ENCODE data around the gene UBE2Q2. TPM values are rescaled to one million over a fixed set of nuclear protein-coding genes. Genes with fewer than 3 reads are reported as not detected.

UBE2Q2 gene
- total RNA-seq, 4 donors from 2014 or later = 15.1 to 21.2 (median 19.3) TPM

- H3K9me3 ChIP-seq = no peaks in the 10 kb centered on the region
- H3K4me3 ChIP-seq = no peak overlapping the region
- H3K36me3 ChIP-seq = no peaks in the 10 kb centered on the region
- 78% methylated on average over 3 of the region's 3 CpGs for WGBS
- no peaks in the 10 kb centered on the region for H3K27me3 ChIP-seq
- no peak for TF ChIP-seq POLR2A (IDR thresholded peaks at IDR 0.05)
- TF ChIP-seq EP300 (IDR thresholded peaks at IDR 0.05) = no peak
- TF ChIP-seq CTCF (IDR thresholded peaks at IDR 0.05) = no peak
- no peak for TF ChIP-seq POLR2AphosphoS5 (IDR thresholded peaks at IDR 0.05)
- no peaks in the 10 kb centered on the region for H3K4me1 ChIP-seq
- no peak overlapping the region for H3K27ac ChIP-seq
- DNase-seq (ENCODE audit: low spot score in 2 of 2) = no peak
Observed at GRCh38 chr15:75815811-75816719, 27.2 kb upstream of the UBE2Q2 start.

- Histone ChIP-seq H3K9me3 (no peaks in the 10 kb centered on the region), H3K27ac (no peak overlapping the region), H3K27me3 (no peaks in the 10 kb centered on the region), H3K4me1 (no peaks in the 10 kb centered on the region), H3K4me3 (peak overlapping the region; percentile 22), H3K36me3 (no peaks in the 10 kb centered on the region)
- no peak for TF ChIP-seq CTCF (IDR thresholded peaks at IDR 0.05)
- TF ChIP-seq POLR2A (IDR thresholded peaks at IDR 0.05) = no peak
- no peak for TF ChIP-seq POLR2AphosphoS5 (IDR thresholded peaks at IDR 0.05)
- TF ChIP-seq EP300 (IDR thresholded peaks at IDR 0.05) = no peak
- 61% methylated on average over 6 of the region's 6 CpGs for WGBS
- DNase-seq (ENCODE audit: low spot score in 2 of 2) = no peak
Observed at GRCh38 chr15:75817138-75817935, 25.9 kb upstream of the UBE2Q2 start.

GRCh38 chr15:75820206-75820605, 23.0 kb upstream of the UBE2Q2 start:
- no peak for TF ChIP-seq POLR2A (IDR thresholded peaks at IDR 0.05)
- no peak for TF ChIP-seq POLR2AphosphoS5 (IDR thresholded peaks at IDR 0.05)
- no peak for TF ChIP-seq EP300 (IDR thresholded peaks at IDR 0.05)
- no peak for TF ChIP-seq CTCF (IDR thresholded peaks at IDR 0.05)

GRCh38 chr15:75821786-75822345, 21.4 kb upstream of the UBE2Q2 start:
- Histone ChIP-seq H3K27ac (no peak overlapping the region), H3K4me3 (no peak overlapping the region), H3K4me1 (no peaks in the 10 kb centered on the region), H3K36me3 (no peaks in the 10 kb centered on the region), H3K27me3 (peaks cover 4% of the 10 kb centered on the region), H3K9me3 (no peaks in the 10 kb centered on the region)
- TF ChIP-seq EP300 (IDR thresholded peaks at IDR 0.05) (no peak), CTCF (IDR thresholded peaks at IDR 0.05) (no peak), POLR2A (IDR thresholded peaks at IDR 0.05) (no peak), POLR2AphosphoS5 (IDR thresholded peaks at IDR 0.05) (no peak)
- DNase-seq (ENCODE audit: low spot score in 2 of 2) = no peak
- 79% methylated on average over 4 of the region's 4 CpGs for WGBS

More at GRCh38 chr15:75820206-75820605, 23.0 kb upstream of the UBE2Q2 start:
- no peaks in the 10 kb centered on the region for H3K4me1 ChIP-seq
- no peaks in the 10 kb centered on the region for H3K9me3 ChIP-seq
- DNase-seq (ENCODE audit: low spot score in 2 of 2) = no peak
- no peak overlapping the region for H3K27ac ChIP-seq
- no peaks in the 10 kb centered on the region for H3K27me3 ChIP-seq
- H3K4me3 ChIP-seq = no peak overlapping the region
- H3K36me3 ChIP-seq = no peaks in the 10 kb centered on the region
- 100% methylated on average over 2 of the region's 2 CpGs for WGBS

All from suprapubic skin (tissue), 4 donors.